NCI-H2107 treated with DMSO at 0.1 percent for 48 hours (cell line): Measurements from ENCODE around the gene UFD1.
A peak's percentile ranks its signal among the peaks of the same experiment; 100 is the strongest.

Source experiments
- DNase-seq: peaks from one replicate; lab custom pipeline; 2025; ENCODE audit not compliant: unreplicated experiment; lab: John Stamatoyannopoulos, UW

Gene UFD1

DNA sequence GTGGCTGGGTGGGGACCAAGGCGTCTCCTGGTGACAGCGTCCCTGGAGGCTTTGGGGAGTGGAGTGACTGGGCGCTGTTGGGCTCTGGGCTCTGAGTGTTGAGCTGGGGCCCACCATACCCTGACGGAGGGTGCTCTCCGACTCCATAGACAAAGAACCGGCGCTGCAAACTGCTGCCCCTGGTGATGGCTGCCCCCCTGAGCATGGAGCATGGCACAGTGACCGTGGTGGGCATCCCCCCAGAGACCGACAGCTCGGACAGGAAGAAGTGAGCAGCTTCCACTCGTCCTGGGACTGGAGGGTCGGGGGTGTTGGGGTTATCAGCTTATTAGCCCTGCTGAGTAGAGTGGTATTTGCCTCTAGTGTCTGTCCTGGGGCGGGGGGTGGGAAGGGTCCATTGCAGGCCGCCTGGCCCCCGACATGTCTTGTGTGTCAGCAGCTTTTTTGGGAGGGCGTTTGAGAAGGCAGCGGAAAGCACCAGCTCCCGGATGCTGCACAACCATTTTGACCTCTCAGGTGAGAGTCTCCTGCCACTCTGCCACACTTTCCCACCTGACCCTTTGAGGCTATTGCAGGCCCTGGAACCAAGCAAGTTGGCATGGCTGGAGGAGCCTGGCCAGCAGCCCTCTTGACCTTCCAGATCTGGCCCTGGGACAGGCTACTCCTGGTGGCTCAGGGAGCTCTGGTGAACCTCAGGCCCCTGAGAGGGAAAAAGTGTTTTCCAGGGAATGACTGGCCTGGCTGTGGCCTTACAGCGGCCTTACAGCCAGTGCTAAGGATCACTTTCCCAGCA lies 37.6 kb upstream of the UFD1 start:
- DNase-seq: no peak

- peak; percentile 77 for DNase-seq
Measured at GRCh38 chr22:19515654-19516377, 36.8 kb upstream of the UFD1 start.

DNA sequence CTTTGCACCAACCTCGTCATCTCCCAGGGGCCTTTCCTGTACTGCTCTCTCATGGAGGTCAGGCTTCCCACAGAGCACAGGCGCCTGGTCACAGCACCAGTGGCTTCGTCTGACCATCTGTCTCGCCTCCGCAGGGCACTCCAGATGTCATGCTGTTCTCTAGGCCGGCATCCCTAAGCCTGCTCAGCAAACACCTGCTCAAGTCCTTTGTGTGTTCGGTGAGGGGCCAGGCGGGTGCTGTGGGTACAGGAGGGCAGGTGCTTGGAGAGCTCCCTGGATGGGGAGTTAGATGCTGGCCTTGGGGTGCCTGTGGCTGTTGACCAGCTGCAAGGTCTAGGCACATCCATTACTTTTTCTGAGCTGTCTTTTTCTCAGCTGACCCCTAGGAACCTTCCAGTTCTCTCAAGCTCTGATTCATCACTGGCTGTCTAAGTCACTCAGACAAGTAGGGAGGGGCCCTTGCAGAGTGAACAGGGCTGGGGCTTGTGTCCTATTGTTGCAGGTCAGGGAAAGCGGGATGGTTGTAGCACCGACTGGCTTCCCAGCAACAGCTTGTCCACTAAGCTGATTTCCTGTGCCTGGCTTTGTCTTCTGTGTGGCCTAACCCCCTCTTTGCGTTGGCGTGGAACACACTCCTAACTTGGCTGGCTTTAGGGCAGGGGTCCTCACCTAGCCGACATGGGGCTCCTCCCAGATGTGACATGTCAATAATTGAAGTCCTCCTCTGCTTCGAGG lies 36.0 kb upstream of the UFD1 start:
- peak; percentile 72 for DNase-seq

DNA sequence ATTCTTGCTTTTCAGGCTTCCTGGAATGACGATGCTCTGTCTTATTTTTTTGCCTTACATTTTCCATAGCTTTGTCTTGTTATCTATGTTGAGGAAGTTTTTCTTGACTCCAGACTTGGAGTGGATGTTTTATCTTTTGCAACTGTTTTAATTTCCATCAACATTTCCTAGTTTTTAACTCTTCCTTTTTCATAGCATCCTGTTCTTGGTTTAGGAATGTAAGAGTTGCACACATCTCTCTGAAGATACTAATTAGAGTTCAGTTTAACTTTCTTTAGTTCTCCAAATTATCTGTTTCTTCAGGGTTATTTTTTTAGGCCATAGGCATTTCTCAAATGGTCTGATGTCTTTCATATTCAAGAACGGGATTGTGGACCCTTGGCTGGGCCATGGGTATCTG lies 34.8 kb upstream of the UFD1 start:
- no peak for DNase-seq

DNA sequence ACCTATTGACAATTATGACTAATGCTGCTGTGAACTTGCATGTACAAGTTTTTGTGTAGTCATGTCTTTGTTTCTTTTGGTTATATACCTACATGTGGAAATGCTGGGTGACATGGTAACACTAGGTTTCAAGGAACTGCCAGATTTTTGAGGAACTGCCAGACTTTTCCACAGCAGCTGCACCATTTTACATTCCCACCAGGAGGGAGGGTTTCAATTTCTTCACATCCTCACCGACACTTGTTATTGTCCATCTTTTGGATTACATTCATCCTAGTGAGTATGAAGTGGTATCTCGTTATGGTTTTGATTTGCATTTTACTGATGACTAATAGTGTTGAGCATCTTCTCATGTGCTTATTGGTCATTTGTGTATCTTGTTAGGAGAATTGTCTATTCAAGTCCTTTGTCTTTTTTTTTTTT lies 31.9 kb upstream of the UFD1 start:
- no peak for DNase-seq

DNA sequence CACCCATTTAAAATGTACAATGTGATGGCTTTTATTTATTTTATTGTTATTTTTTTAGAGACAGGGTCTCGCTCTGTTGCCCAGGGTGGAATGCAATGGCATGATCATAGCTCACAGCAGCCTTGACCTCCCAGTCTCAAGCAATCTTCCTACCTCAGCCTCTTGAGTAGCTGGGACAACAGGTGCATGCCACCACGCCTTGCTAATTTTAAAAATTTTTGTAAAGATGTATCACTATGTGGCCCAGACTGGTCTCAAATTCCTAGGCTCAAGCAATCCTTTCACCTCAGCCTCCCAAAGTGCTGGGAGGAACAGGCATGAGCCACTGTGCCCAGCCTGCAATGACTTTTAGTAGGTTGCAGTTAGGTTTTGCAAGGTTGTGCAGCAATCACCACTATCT lies 30.9 kb upstream of the UFD1 start:
- DNase-seq: no peak

DNA sequence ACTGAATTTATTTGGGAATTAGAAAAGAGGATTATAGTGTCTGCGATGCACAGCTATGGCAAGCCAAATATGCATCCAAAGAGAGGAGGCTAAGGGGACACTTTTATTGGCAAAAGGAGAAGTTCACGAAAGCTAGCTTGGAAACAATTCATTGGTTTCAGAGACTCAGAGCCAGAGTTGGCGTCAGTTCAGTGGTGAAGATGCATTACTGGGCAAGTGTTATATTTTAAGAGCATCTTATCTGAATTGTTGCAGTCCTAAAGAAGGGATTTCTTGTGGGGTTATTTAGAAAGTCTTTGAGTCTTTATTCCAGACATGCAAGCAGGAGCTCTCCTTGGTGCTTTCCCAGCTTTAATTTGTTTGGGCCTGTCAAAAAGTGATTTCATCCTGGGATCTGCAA lies 30.2 kb upstream of the UFD1 start:
- no peak for DNase-seq

- no peak for DNase-seq
Measured at GRCh38 chr22:19508024-19508776, 29.2 kb upstream of the UFD1 start.

DNA sequence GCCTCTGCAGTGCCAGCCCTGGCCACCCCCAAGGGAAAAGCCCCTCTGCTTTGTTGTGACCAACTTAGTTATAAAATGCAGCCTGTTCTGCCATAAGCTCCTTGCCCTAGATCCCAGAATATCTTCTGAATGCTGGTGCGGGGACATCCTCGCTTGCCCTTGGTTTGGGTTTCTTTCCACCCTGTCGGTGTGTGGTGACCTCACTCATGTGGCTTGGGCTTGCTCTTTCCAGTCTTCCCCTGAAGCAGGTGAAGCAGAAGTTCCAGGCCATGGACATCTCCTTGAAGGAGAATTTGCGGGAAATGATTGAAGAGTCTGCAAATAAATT lies 28.5 kb upstream of the UFD1 start:
- no peak for DNase-seq

GRCh38 chr22:19506212-19506611 lies 27.2 kb upstream of the UFD1 start:
- no peak for DNase-seq

DNA sequence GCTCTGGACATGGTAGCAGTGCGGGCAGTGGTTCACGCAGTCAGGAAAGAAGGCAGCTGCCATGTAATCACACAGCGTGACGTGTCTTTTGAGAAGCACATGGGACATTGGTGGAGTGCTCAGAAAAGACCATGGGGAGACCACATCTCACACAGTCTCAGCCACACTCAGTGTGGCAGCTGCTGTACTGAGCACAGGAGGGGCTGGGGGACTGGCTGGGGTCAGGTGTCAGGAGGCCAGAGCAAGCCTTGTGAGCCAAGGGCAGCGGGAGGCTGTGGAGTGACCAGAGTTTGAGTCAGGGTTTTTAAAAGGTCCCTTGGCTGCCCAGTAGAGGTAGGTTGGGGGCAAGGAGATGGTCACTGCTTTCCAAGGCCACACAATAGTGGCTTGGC lies 26.7 kb upstream of the UFD1 start:
- DNase-seq: no peak

- no peak for DNase-seq
Measured at GRCh38 chr22:19504900-19505734, 26.1 kb upstream of the UFD1 start.

DNA sequence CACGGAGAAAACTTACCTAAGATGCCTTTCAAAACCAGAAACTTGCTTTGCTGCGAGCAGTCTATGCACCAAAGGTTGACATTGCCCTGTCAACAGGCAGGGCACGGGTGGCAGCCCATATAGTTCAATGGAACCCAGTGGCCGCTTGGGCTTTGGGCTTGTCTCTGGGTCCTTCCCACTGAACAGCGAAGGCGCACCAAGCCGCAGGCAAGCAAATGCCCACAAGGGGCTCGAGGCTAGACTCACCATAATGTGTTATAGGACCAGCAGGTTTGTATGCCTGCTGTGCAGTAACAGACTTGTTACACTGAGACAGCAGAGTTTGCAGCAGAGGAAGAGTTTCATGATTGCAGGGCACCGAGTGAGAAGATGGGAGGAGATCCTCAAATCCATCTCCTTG lies 24.9 kb upstream of the UFD1 start:
- DNase-seq: no peak

DNA sequence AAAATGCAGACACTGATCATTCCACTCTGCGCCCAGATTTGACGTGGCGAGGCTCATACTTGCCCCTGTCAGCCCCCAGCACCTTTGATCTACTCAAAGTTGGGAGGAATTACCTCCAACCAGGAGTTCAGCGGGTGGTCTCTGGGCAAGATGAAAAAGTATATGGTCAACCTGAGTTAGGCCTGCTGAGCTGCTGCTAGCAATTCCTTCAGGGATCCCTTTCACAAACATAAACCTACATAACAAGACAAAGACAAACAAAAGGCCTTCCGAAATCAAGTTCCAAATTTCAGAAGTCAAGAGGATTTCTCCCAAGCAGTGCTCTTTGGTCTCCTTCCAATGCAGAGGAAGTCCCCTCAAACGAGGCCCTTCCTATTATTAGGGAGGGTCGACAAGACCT lies 24.4 kb upstream of the UFD1 start:
- DNase-seq: no peak

DNA sequence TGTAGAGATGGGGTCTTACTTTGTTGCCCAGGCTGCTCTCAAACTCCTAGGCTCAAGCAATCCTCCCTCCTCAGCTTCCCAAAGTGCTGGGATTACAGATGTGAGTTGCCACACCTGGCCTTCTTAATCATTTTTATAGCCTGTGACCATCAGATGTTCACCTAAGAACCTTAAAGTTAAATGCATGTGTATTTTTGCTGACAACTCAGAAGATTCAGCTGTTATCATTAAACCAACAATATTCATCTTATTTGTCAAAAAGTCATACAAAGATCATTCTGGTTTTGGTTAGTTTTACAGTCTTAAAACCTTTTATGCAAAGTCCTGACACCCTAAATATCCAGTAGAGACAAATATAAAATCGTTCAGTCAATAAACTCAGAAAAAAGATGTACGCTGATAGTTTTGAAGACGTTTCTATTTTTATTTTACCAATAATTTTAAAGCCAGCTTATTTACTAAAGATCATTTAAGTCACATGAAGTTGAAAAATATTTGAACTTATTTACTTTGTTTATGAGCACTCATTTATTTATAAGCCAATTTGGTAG lies 23.0 kb upstream of the UFD1 start:
- DNase-seq: no peak

- DNase-seq: no peak
Measured at GRCh38 chr22:19499880-19500242, 20.9 kb upstream of the UFD1 start.

- no peak for DNase-seq
Measured at GRCh38 chr22:19499236-19499879, 20.4 kb upstream of the UFD1 start.

GRCh38 chr22:19498866-19499190 lies 19.8 kb upstream of the UFD1 start:
- DNase-seq: no peak

- DNase-seq: no peak
Measured at GRCh38 chr22:19498154-19498865, 19.3 kb upstream of the UFD1 start.
